Measurements from ENCODE around the gene GRIK1. TPM values are rescaled to one million over a fixed set of nuclear protein-coding genes. Genes with fewer than 3 reads are reported as not detected.
A peak's percentile ranks its signal among the peaks of the same experiment; 100 is the strongest.
"Not testable (repeated sequence)": the region's sequence is repeated elsewhere in the genome, so short reads cannot be mapped to it uniquely, and the experiment has no call there.

Gene GRIK1
- polyA plus RNA-seq, 1 donor: 1.9 TPM

GRCh38 chr21:29626801-29627470 lies 312.9 kb downstream of the GRIK1 start:
- Histone ChIP-seq H3K27ac (ENCODE audit: low read length) (no peak overlapping the region), H3K36me3 (ENCODE audit: control insufficient read depth, insufficient read depth, low read length) (no peaks in the 10 kb centered on the region), H3K9me3 (ENCODE audit: control insufficient read depth, low read depth, low read length) (no peaks in the 10 kb centered on the region), H3K4me3 (ENCODE audit: low read length) (no peak overlapping the region), H3K4me1 (ENCODE audit: control insufficient read depth, insufficient read depth, low read length) (no peaks in the 10 kb centered on the region), H3K27me3 (ENCODE audit: control insufficient read depth, insufficient read depth, low read length) (no peaks in the 10 kb centered on the region)
- no peak for DNase-seq
- 50% methylated on average over 1 of the region's 1 CpG for WGBS (ENCODE audit: insufficient coverage, low lambda C conversion rate)

GRCh38 chr21:29625990-29626389 lies 313.8 kb downstream of the GRIK1 start:
- Histone ChIP-seq H3K27me3 (ENCODE audit: control insufficient read depth, insufficient read depth, low read length) (no peaks in the 10 kb centered on the region), H3K4me3 (ENCODE audit: low read length) (no peak overlapping the region), H3K27ac (ENCODE audit: low read length) (no peak overlapping the region), H3K4me1 (ENCODE audit: control insufficient read depth, insufficient read depth, low read length) (no peaks in the 10 kb centered on the region), H3K36me3 (ENCODE audit: control insufficient read depth, insufficient read depth, low read length) (no peaks in the 10 kb centered on the region), H3K9me3 (ENCODE audit: control insufficient read depth, low read depth, low read length) (no peaks in the 10 kb centered on the region)
- no peak for DNase-seq
- WGBS (ENCODE audit: insufficient coverage, low lambda C conversion rate): no CpG with 5 or more reads among the region's 3 CpGs

- DNase-seq: no peak
- 83% methylated on average over 1 of the region's 6 CpGs for WGBS (ENCODE audit: insufficient coverage, low lambda C conversion rate)
Observed at GRCh38 chr21:29624776-29625175, 315.0 kb downstream of the GRIK1 start.

GRCh38 chr21:29621525-29621924 lies 318.3 kb downstream of the GRIK1 start:
- H3K4me3 ChIP-seq (ENCODE audit: low read length): no peak overlapping the region
- no peaks in the 10 kb centered on the region for H3K4me1 ChIP-seq (ENCODE audit: control insufficient read depth, insufficient read depth, low read length)
- no peak overlapping the region for H3K27ac ChIP-seq (ENCODE audit: low read length)
- H3K9me3 ChIP-seq (ENCODE audit: control insufficient read depth, low read depth, low read length): no peaks in the 10 kb centered on the region
- no peaks in the 10 kb centered on the region for H3K27me3 ChIP-seq (ENCODE audit: control insufficient read depth, insufficient read depth, low read length)
- no peaks in the 10 kb centered on the region for H3K36me3 ChIP-seq (ENCODE audit: control insufficient read depth, insufficient read depth, low read length)
- no peak for DNase-seq

More at GRCh38 chr21:29624776-29625175, 315.0 kb downstream of the GRIK1 start:
- Histone ChIP-seq H3K27me3 (ENCODE audit: control insufficient read depth, insufficient read depth, low read length) (no peaks in the 10 kb centered on the region), H3K4me1 (ENCODE audit: control insufficient read depth, insufficient read depth, low read length) (no peaks in the 10 kb centered on the region), H3K9me3 (ENCODE audit: control insufficient read depth, low read depth, low read length) (no peaks in the 10 kb centered on the region), H3K27ac (ENCODE audit: low read length) (no peak overlapping the region), H3K36me3 (ENCODE audit: control insufficient read depth, insufficient read depth, low read length) (no peaks in the 10 kb centered on the region), H3K4me3 (ENCODE audit: low read length) (no peak overlapping the region)

- Histone ChIP-seq H3K27ac (ENCODE audit: low read length) (no peak overlapping the region), H3K4me1 (ENCODE audit: control insufficient read depth, insufficient read depth, low read length) (no peaks in the 10 kb centered on the region), H3K27me3 (ENCODE audit: control insufficient read depth, insufficient read depth, low read length) (no peaks in the 10 kb centered on the region), H3K4me3 (ENCODE audit: low read length) (no peak overlapping the region), H3K36me3 (ENCODE audit: control insufficient read depth, insufficient read depth, low read length) (no peaks in the 10 kb centered on the region), H3K9me3 (ENCODE audit: control insufficient read depth, low read depth, low read length) (no peaks in the 10 kb centered on the region)
- no peak for DNase-seq
- WGBS (ENCODE audit: insufficient coverage, low lambda C conversion rate): 40% methylated on average over 1 of the region's 6 CpGs
Observed at GRCh38 chr21:29616209-29616751, 323.5 kb downstream of the GRIK1 start.

GRCh38 chr21:29613877-29614276 lies 325.9 kb downstream of the GRIK1 start:
- no CpG with 5 or more reads among the region's 3 CpGs for WGBS (ENCODE audit: insufficient coverage, low lambda C conversion rate)
- Histone ChIP-seq H3K4me3 (ENCODE audit: low read length) (no peak overlapping the region), H3K36me3 (ENCODE audit: control insufficient read depth, insufficient read depth, low read length) (no peaks in the 10 kb centered on the region), H3K4me1 (ENCODE audit: control insufficient read depth, insufficient read depth, low read length) (no peaks in the 10 kb centered on the region), H3K27me3 (ENCODE audit: control insufficient read depth, insufficient read depth, low read length) (no peaks in the 10 kb centered on the region), H3K27ac (ENCODE audit: low read length) (no peak overlapping the region), H3K9me3 (ENCODE audit: control insufficient read depth, low read depth, low read length) (no peaks in the 10 kb centered on the region)
- DNase-seq: no peak

- Histone ChIP-seq H3K36me3 (ENCODE audit: control insufficient read depth, insufficient read depth, low read length) (no peaks in the 10 kb centered on the region), H3K9me3 (ENCODE audit: control insufficient read depth, low read depth, low read length) (no peaks in the 10 kb centered on the region), H3K27me3 (ENCODE audit: control insufficient read depth, insufficient read depth, low read length) (no peaks in the 10 kb centered on the region), H3K4me3 (ENCODE audit: low read length) (no peak overlapping the region), H3K27ac (ENCODE audit: low read length) (no peak overlapping the region), H3K4me1 (ENCODE audit: control insufficient read depth, insufficient read depth, low read length) (no peaks in the 10 kb centered on the region)
- DNase-seq: peak; percentile 17 to 45
- WGBS (ENCODE audit: insufficient coverage, low lambda C conversion rate): no CpG with 5 or more reads among the region's 3 CpGs
Observed at GRCh38 chr21:29613021-29613420, 326.8 kb downstream of the GRIK1 start.

GRCh38 chr21:29610779-29611360 lies 328.9 kb downstream of the GRIK1 start:
- Histone ChIP-seq H3K27me3 (ENCODE audit: control insufficient read depth, insufficient read depth, low read length) (no peaks in the 10 kb centered on the region), H3K36me3 (ENCODE audit: control insufficient read depth, insufficient read depth, low read length) (no peaks in the 10 kb centered on the region), H3K9me3 (ENCODE audit: control insufficient read depth, low read depth, low read length) (no peaks in the 10 kb centered on the region), H3K4me1 (ENCODE audit: control insufficient read depth, insufficient read depth, low read length) (no peaks in the 10 kb centered on the region), H3K4me3 (ENCODE audit: low read length) (no peak overlapping the region), H3K27ac (ENCODE audit: low read length) (no peak overlapping the region)
- WGBS (ENCODE audit: insufficient coverage, low lambda C conversion rate): no CpG with 5 or more reads among the region's 2 CpGs
- DNase-seq: no peak

GRCh38 chr21:29606613-29607012 lies 333.2 kb downstream of the GRIK1 start:
- no peak overlapping the region for H3K4me3 ChIP-seq (ENCODE audit: low read length)
- H3K36me3 ChIP-seq (ENCODE audit: control insufficient read depth, insufficient read depth, low read length): no peaks in the 10 kb centered on the region
- no peaks in the 10 kb centered on the region for H3K4me1 ChIP-seq (ENCODE audit: control insufficient read depth, insufficient read depth, low read length)
- H3K27me3 ChIP-seq (ENCODE audit: control insufficient read depth, insufficient read depth, low read length): no peaks in the 10 kb centered on the region
- no peak for DNase-seq
- no peaks in the 10 kb centered on the region for H3K9me3 ChIP-seq (ENCODE audit: control insufficient read depth, low read depth, low read length)
- 100% methylated on average over 2 of the region's 3 CpGs for WGBS (ENCODE audit: insufficient coverage, low lambda C conversion rate)
- H3K27ac ChIP-seq (ENCODE audit: low read length): no peak overlapping the region

GRCh38 chr21:29605219-29605618 lies 334.6 kb downstream of the GRIK1 start:
- WGBS (ENCODE audit: insufficient coverage, low lambda C conversion rate): no CpG with 5 or more reads among the region's 3 CpGs
- H3K4me1 ChIP-seq (ENCODE audit: control insufficient read depth, insufficient read depth, low read length): not testable (repeated sequence)

GRCh38 chr21:29604076-29604475 lies 335.7 kb downstream of the GRIK1 start:
- H3K27me3 ChIP-seq (ENCODE audit: control insufficient read depth, insufficient read depth, low read length): no peaks in the 10 kb centered on the region
- H3K4me1 ChIP-seq (ENCODE audit: control insufficient read depth, insufficient read depth, low read length): no peaks in the 10 kb centered on the region
- 88% methylated on average over 3 of the region's 4 CpGs for WGBS (ENCODE audit: insufficient coverage, low lambda C conversion rate)
- no peaks in the 10 kb centered on the region for H3K36me3 ChIP-seq (ENCODE audit: control insufficient read depth, insufficient read depth, low read length)
- no peaks in the 10 kb centered on the region for H3K9me3 ChIP-seq (ENCODE audit: control insufficient read depth, low read depth, low read length)
- no peak overlapping the region for H3K4me3 ChIP-seq (ENCODE audit: low read length)
- DNase-seq: no peak
- H3K27ac ChIP-seq (ENCODE audit: low read length): no peak overlapping the region

More at GRCh38 chr21:29605219-29605618, 334.6 kb downstream of the GRIK1 start:
- H3K36me3 ChIP-seq (ENCODE audit: control insufficient read depth, insufficient read depth, low read length); H3K27ac ChIP-seq (ENCODE audit: low read length); H3K9me3 ChIP-seq (ENCODE audit: control insufficient read depth, low read depth, low read length); DNase-seq; H3K27me3 ChIP-seq (ENCODE audit: control insufficient read depth, insufficient read depth, low read length); H3K4me3 ChIP-seq (ENCODE audit: low read length): not testable (repeated sequence)
